DMS53 treated with DMSO at 0.1 percent for 48 hours (cell line): ENCODE measurements around the gene AGAP1.
"Not testable (repeated sequence)": the region's sequence is repeated elsewhere in the genome, so short reads cannot be mapped to it uniquely, and the experiment has no call there.

Experiments used
- DNase-seq: peaks from one replicate; lab custom pipeline; 2025; ENCODE audit not compliant: unreplicated experiment; lab: John Stamatoyannopoulos, UW

Gene AGAP1

GRCh38 chr2:236045251-236046235, 551.7 kb downstream of the AGAP1 start:
- DNase-seq: no peak

GRCh38 chr2:236046715-236047114, 552.9 kb downstream of the AGAP1 start:
- no peak for DNase-seq

GRCh38 chr2:236047176-236047575, 553.3 kb downstream of the AGAP1 start:
- no peak for DNase-seq

DNA sequence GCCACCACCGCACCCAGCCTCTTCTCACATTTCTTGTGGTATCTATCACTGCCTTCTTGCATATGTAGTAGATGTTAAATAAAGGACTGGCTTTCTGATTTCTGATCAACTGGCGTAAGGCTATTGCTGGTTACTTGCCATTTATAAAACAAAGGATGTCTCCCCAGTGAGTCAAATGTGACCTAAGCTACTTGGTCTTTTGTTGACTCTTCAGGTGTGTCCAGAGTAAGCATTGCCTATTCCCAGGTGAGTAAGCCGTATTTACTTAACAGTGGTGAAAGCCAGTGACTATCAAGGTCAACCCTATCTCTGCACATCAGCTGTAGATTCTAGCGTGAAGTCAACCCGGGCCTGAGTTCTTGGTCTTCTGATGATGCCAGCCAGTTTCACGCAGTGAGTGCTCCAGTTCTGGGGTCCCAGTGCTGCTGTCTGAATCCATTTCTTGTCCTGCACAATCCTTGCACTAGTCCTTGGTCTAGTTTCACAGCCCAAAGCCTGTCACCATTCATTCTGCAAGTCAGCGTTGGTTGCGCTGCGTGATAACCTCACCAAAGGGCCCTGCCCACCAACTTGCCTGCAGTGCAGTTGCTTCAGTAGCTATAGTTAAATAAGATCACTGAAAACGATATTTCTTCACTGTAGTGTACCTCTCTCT, 554.2 kb downstream of the AGAP1 start:
- peak; percentile 89 for DNase-seq

DNA sequence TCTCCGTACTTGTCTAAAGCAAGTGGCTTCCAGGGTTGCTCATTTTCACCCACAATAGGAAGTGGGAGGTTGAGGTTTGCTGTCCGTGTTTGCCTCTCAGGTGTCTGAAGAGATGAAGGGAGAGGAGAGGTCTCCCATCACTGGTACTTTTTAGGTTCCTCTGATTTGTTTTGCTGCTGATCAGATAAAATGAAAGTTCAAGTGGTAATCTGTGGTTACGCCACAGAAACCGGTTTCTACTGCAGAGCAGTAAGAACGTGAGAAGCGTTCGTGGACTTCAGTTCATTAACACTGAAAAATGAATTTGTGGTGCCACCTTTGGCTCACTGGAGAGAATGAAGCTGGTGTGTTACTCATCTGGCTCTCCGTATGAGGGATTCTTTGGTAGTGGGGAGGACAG, 556.1 kb downstream of the AGAP1 start:
- no peak for DNase-seq

- DNase-seq: no peak
Observed at GRCh38 chr2:236051351-236051750, 557.5 kb downstream of the AGAP1 start.

GRCh38 chr2:236051806-236052205, 558.0 kb downstream of the AGAP1 start:
- DNase-seq: no peak

DNA sequence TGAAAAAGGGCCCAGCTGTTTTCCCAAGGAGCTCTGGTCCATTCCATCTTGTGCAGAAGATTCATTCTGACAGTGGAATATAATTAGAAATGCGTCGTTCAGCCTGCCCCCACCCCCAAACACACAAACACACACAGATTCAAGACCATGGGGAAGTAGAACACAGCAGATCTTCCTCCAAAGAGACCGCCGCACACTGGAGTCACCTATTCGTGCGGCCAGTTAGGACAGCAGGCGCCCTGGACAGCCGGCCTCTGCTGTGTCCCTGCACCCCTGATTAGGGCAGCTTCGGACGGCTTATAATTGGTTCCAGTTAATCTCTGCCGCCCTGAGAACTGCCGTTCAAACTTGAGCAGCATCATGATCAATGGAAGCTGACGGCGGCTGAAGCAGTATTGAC, 558.4 kb downstream of the AGAP1 start:
- DNase-seq: no peak

GRCh38 chr2:236052926-236053821, 559.3 kb downstream of the AGAP1 start:
- DNase-seq: no peak

DNA sequence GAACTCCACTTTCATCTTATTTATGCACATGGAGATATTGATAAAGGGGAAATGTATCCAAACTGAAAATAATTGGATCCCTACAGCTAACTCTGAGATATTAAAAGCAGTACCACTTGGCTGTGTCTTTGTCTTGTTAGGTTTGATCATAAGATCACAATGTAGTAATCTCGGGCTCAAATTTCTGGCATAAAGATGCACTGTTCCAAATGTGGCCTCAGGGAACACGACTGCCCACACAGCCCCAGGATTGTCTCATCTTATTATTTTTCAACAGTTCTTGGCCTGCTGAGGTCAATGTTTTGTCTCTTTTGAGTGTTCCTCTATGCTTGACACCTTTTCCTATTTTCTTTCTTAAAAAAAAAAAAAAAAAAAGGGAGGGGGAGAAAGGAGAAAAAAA, 560.3 kb downstream of the AGAP1 start:
- no peak for DNase-seq

GRCh38 chr2:236054621-236055305, 560.9 kb downstream of the AGAP1 start:
- no peak for DNase-seq

GRCh38 chr2:236055471-236055870, 561.6 kb downstream of the AGAP1 start:
- DNase-seq: no peak

DNA sequence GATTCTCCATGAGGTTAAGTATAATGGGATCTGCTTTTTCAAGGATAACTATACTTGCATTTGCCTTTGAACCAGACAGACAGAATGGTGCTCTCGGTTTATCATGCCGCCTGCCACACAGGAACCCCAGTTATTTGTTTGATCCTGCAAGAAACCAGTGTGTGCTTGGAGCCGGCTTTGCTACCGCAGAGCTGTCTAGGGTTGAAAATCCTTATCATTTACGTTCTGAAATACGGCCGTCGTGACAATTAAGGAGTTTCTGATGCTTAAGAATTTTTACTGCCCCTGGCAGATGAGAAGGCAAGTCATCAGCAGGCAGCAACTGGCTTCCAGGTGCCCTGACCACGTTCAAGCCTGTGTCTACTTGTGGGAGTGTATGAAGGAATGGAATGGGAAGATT, 562.3 kb downstream of the AGAP1 start:
- no peak for DNase-seq

- DNase-seq: no peak
Observed at GRCh38 chr2:236057375-236057774, 563.5 kb downstream of the AGAP1 start.

- no peak for DNase-seq
Observed at GRCh38 chr2:236061497-236061896, 567.7 kb downstream of the AGAP1 start.

DNA sequence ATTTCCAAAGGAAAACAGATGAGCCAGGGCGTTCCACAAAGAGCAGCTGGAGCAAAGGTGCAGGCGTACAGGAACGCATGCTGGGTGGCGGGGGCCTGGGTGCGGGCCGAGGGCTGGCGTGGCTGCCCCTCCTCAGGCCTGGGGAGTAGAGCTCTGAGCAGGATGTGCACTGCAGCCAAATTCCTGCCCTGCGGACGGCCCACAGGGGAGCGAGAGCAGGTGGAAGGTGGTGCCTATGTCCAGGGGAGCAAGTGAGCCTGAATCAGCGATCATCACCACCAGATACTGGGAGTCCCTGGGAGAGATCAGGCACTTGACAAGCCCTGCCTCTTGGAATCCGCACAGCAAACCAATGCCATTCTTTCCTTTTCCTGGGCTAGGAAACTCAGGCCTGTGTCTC, 568.1 kb downstream of the AGAP1 start:
- no peak for DNase-seq

DNA sequence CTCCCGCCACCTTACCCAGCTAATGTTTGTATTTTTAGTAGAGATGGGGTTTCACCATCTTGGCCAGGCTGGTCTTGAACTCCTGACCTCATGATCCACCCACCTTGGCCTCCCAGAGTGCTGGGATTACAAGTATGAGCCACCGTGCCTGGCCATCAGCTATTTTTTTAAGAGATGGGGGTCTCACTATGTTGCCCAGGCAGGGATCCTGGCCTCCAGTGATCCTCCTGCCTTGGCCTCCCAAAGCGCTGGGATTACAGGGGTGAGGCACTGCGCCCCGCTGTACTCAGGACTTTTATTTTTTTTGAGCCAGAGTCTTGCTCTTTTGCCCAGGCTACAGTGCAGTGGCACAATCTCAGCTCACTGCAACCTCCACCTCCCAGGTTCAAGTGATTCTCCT, 569.0 kb downstream of the AGAP1 start:
- DNase-seq: not testable (repeated sequence)

DNA sequence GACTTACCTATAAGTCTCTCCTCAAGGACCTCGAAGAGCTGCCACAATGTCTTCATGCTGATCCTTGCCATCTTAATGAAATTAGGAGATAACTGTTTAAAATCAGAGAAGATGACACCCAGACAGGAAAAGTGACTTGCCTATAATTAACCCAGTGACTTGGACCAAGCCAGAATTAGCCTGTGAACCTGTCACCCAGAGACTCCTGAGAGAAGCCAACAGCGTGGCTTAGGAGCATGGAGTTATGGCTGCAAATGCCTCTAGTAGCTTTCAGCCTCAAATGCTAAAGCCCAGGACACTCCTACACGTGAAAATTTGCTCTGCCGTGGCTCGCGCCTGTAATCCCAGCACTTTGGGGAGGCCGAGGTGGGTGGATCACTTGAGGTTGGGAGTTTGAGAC, 570.2 kb downstream of the AGAP1 start:
- no peak for DNase-seq

- DNase-seq: no peak
Observed at GRCh38 chr2:236065314-236066160, 571.7 kb downstream of the AGAP1 start.

- DNase-seq: no peak
Observed at GRCh38 chr2:236070236-236070635, 576.4 kb downstream of the AGAP1 start.
